ENCODE measurements around the gene PLD3. TPM values are rescaled to one million over a fixed set of nuclear protein-coding genes. Genes with fewer than 3 reads are reported as not detected.

Gene PLD3
- total and polyA plus RNA-seq, 2 experiments from 2014 or later: 866 to 875 TPM

- no peak for DNase-seq (ENCODE audit: low read depth in 1 of 2, low spot score in 1 of 2)
- Histone ChIP-seq H3K9me3 (ENCODE audit: low read depth) (no peaks in the 10 kb centered on the region), H3K27me3 (no peaks in the 10 kb centered on the region), H3K36me3 (peaks cover 63% of the 10 kb centered on the region), H3K4me3 (no peak overlapping the region), H3K4me1 (ENCODE audit: low read depth) (peaks cover 13% of the 10 kb centered on the region), H3K27ac (no peak overlapping the region)
- TF ChIP-seq CTCF (IDR thresholded peaks at IDR 0.05; ENCODE audit: low read depth, low read length): no peak
Observed at GRCh38 chr19:40370997-40371801, 22.7 kb downstream of the PLD3 start.

- Histone ChIP-seq H3K4me3 (no peak overlapping the region), H3K27me3 (no peaks in the 10 kb centered on the region), H3K36me3 (peaks cover 63% of the 10 kb centered on the region), H3K4me1 (ENCODE audit: low read depth) (peaks cover 8% of the 10 kb centered on the region), H3K27ac (no peak overlapping the region), H3K9me3 (ENCODE audit: low read depth) (no peaks in the 10 kb centered on the region)
- no peak for TF ChIP-seq CTCF (IDR thresholded peaks at IDR 0.05; ENCODE audit: low read depth, low read length)
- DNase-seq (ENCODE audit: low read depth in 1 of 2, low spot score in 1 of 2): no peak
Observed at GRCh38 chr19:40371802-40372122, 23.3 kb downstream of the PLD3 start.

- Histone ChIP-seq H3K4me1 (ENCODE audit: low read depth) (no peaks in the 10 kb centered on the region), H3K4me3 (no peak overlapping the region), H3K9me3 (ENCODE audit: low read depth) (no peaks in the 10 kb centered on the region), H3K27me3 (no peaks in the 10 kb centered on the region), H3K36me3 (peaks cover 61% of the 10 kb centered on the region), H3K27ac (no peak overlapping the region)
- no peak for TF ChIP-seq CTCF (IDR thresholded peaks at IDR 0.05; ENCODE audit: low read depth, low read length)
- DNase-seq (ENCODE audit: low read depth in 1 of 2, low spot score in 1 of 2): no peak
Observed at GRCh38 chr19:40374084-40374483, 25.6 kb downstream of the PLD3 start.

GRCh38 chr19:40376286-40376862, 27.9 kb downstream of the PLD3 start:
- Histone ChIP-seq H3K4me3 (no peak overlapping the region), H3K9me3 (ENCODE audit: low read depth) (no peaks in the 10 kb centered on the region), H3K4me1 (ENCODE audit: low read depth) (no peaks in the 10 kb centered on the region), H3K27me3 (no peaks in the 10 kb centered on the region), H3K27ac (no peak overlapping the region), H3K36me3 (peaks cover 43% of the 10 kb centered on the region)
- no peak for DNase-seq (ENCODE audit: low read depth in 1 of 2, low spot score in 1 of 2)
- no peak for TF ChIP-seq CTCF (IDR thresholded peaks at IDR 0.05; ENCODE audit: low read depth, low read length)

GRCh38 chr19:40377876-40378385, 29.4 kb downstream of the PLD3 start:
- no peak for TF ChIP-seq CTCF (IDR thresholded peaks at IDR 0.05; ENCODE audit: low read depth, low read length)
- Histone ChIP-seq H3K4me1 (ENCODE audit: low read depth) (no peaks in the 10 kb centered on the region), H3K27me3 (no peaks in the 10 kb centered on the region), H3K27ac (no peak overlapping the region), H3K36me3 (peaks cover 29% of the 10 kb centered on the region), H3K4me3 (no peak overlapping the region), H3K9me3 (ENCODE audit: low read depth) (no peaks in the 10 kb centered on the region)
- DNase-seq (ENCODE audit: low read depth in 1 of 2, low spot score in 1 of 2): no peak

All from cardiac muscle cell (in vitro differentiated cells and primary cell).